Right renal cortex interstitium (tissue), 3 donors: ENCODE results near the gene SKP2. TPM values are rescaled to one million over a fixed set of nuclear protein-coding genes. Genes with fewer than 3 reads are reported as not detected.
"Not testable (repeated sequence)": the region's sequence is repeated elsewhere in the genome, so short reads cannot be mapped to it uniquely, and the experiment has no call there.

Experiments
- DNase-seq, 3 donors: peaks; one replicate each; pipeline ENCODE4 v3.0.0-alpha.2; 2013; ENCODE audit warnings: low read depth in 3 of 3, low spot score in 2 of 3
- polyA plus RNA-seq, 3 donors: library from polyadenylated mRNA; unstranded; fragments of 120-200 nt; gene quantifications; one replicate each; pipeline ENCODE4 v1.2.1, GENCODE V29; 2013; ENCODE audit not compliant: insufficient read length in 3 of 3

SKP2 gene
- polyA plus RNA-seq, 3 donors, result 41.4 to 45.0 (median 43.4) TPM

- DNase-seq, result no peak
These were observed 4.2 kb downstream of the SKP2 start for GRCh38 chr5:36156121-36156601.

- DNase-seq, result no peak
These were observed 4.7 kb downstream of the SKP2 start for GRCh38 chr5:36156619-36157018.

- no peak for DNase-seq
These were observed 6.2 kb downstream of the SKP2 start for GRCh38 chr5:36158144-36158543.

- no peak for DNase-seq
These were observed 8.7 kb downstream of the SKP2 start for GRCh38 chr5:36160617-36161016.

- DNase-seq, result no peak
These were observed 9.4 kb downstream of the SKP2 start for GRCh38 chr5:36161361-36161760.

GRCh38 chr5:36162810-36163486, 11.0 kb downstream of the SKP2 start:
- no peak for DNase-seq

GRCh38 chr5:36164461-36164860, 12.6 kb downstream of the SKP2 start:
- no peak for DNase-seq

- no peak for DNase-seq
These were observed 16.8 kb downstream of the SKP2 start for GRCh38 chr5:36168737-36169136.

GRCh38 chr5:36170832-36171424, 19.0 kb downstream of the SKP2 start:
- no peak for DNase-seq

- no peak for DNase-seq
These were observed 20.7 kb downstream of the SKP2 start for GRCh38 chr5:36172599-36172998.

- DNase-seq, result no peak
These were observed 21.5 kb downstream of the SKP2 start for GRCh38 chr5:36173426-36173825.

- DNase-seq, result no peak
These were observed 22.2 kb downstream of the SKP2 start for GRCh38 chr5:36174119-36174518.

GRCh38 chr5:36175043-36175442, 23.1 kb downstream of the SKP2 start:
- DNase-seq, result no peak

- DNase-seq, result no peak
These were observed 25.2 kb downstream of the SKP2 start for GRCh38 chr5:36177154-36177553.

GRCh38 chr5:36177715-36178523, 26.0 kb downstream of the SKP2 start:
- DNase-seq, result no peak

GRCh38 chr5:36178524-36178890, 26.6 kb downstream of the SKP2 start:
- no peak for DNase-seq

GRCh38 chr5:36179950-36180349, 28.0 kb downstream of the SKP2 start:
- no peak for DNase-seq

- DNase-seq, result no peak
These were observed 28.8 kb downstream of the SKP2 start for GRCh38 chr5:36180556-36181350.

GRCh38 chr5:36181774-36182173, 29.9 kb downstream of the SKP2 start:
- no peak for DNase-seq

- not testable (repeated sequence) for DNase-seq
These were observed 32.5 kb downstream of the SKP2 start for GRCh38 chr5:36184408-36184807.

GRCh38 chr5:36193746-36194145, 41.8 kb downstream of the SKP2 start:
- DNase-seq, result no peak
